ENCODE data around the gene HBE1.
"Not testable (repeated sequence)": the region's sequence is repeated elsewhere in the genome, so short reads cannot be mapped to it uniquely, and the experiment has no call there.

HBE1 gene

GRCh38 chr11:5269715-5270147 is at the start of gene HBE1:
Gene HBE1 (minus strand): TSS chr11:5269945. CDS start chr11:5269890, 55 bp downstream.
- no peaks in the 10 kb centered on the region for H3K4me1 Mint-ChIP-seq (ENCODE audit: low read depth)
- no peaks in the 10 kb centered on the region for H3K36me3 Mint-ChIP-seq (ENCODE audit: low read depth)
- no peak for DNase-seq
- H3K4me3 Mint-ChIP-seq, result no peak within 1 kb of the TSS
- H3K27ac Mint-ChIP-seq, result no peak within 1 kb of the TSS
- H3K27me3 Mint-ChIP-seq, result peaks cover 5% of the 10 kb centered on the region
- no peaks in the 10 kb centered on the region for H3K9me3 Mint-ChIP-seq

- Mint-ChIP-seq H3K36me3 (ENCODE audit: low read depth) (no peaks in the 10 kb centered on the region), H3K27me3 (no peaks in the 10 kb centered on the region), H3K27ac (no peak overlapping the region), H3K9me3 (no peaks in the 10 kb centered on the region), H3K4me1 (ENCODE audit: low read depth) (no peaks in the 10 kb centered on the region), H3K4me3 (no peak overlapping the region)
- no peak for DNase-seq
These were observed 47.5 kb upstream of the HBE1 start for GRCh38 chr11:5317292-5317691.

DNA sequence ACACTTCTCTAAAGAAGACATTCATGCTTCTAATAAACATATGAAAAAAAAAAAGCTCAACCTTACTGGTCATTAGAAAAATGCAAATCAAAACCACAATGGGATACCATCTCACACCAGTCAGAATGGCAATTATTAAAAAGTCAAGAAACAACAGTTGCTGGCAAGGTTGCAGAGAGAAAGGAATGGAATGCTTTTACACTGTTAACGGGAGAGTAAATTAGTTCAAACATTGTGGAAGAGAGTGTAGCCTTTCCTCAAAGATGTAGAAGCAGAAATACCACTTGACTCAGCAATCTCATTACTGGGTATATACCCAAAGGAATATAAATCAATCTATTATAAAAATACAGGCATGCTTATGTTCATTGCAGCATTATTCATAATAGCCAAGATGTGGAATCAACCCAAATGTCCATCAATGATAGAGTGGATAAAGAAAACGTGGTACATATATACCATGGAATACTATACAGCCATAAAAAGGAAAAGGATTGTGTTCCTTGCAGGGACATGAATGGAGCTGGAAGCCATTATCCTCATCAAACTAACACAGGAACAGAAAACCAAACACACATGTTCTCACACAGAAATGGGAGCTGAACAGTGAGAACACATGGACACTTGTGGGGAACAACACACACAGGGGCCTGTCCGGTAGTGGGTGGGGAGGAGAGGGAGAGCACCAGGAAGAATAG is 43.7 kb upstream of the HBE1 start:
- not testable (repeated sequence) for H3K4me3 Mint-ChIP-seq; H3K27ac Mint-ChIP-seq; DNase-seq; H3K36me3 Mint-ChIP-seq (ENCODE audit: low read depth); H3K9me3 Mint-ChIP-seq; H3K4me1 Mint-ChIP-seq (ENCODE audit: low read depth); H3K27me3 Mint-ChIP-seq

DNA sequence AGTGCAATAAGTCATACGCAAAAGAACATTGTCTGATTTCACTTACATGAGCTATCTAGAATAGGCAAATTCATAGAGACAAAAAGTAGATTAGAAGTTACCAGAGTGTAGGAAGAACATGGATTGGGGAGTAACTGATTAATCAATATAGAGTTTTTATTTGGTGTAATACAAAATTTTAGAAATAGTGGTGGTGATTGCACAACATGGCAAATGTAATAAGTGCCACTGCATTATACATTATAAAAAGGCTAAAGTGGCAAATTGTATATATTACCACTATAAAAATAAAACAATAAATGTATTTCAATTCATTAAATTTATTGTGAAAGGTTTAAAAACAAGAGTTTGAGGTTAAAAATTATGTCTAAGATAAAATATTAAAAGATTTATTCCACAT is 40.7 kb upstream of the HBE1 start:
- Mint-ChIP-seq H3K4me3 (no peak overlapping the region), H3K4me1 (ENCODE audit: low read depth) (no peaks in the 10 kb centered on the region), H3K27me3 (peaks cover 3% of the 10 kb centered on the region), H3K27ac (no peak overlapping the region), H3K36me3 (ENCODE audit: low read depth) (no peaks in the 10 kb centered on the region), H3K9me3 (no peaks in the 10 kb centered on the region)
- no peak for DNase-seq

- Mint-ChIP-seq H3K36me3 (ENCODE audit: low read depth) (no peaks in the 10 kb centered on the region), H3K27ac (no peak overlapping the region), H3K27me3 (peaks cover 3% of the 10 kb centered on the region), H3K9me3 (no peaks in the 10 kb centered on the region), H3K4me1 (ENCODE audit: low read depth) (no peaks in the 10 kb centered on the region), H3K4me3 (no peak overlapping the region)
- no peak for DNase-seq
These were observed 37.7 kb upstream of the HBE1 start for GRCh38 chr11:5307256-5308019.

GRCh38 chr11:5304046-5304445 is 34.3 kb upstream of the HBE1 start:
- DNase-seq, result no peak
- H3K4me1 Mint-ChIP-seq (ENCODE audit: low read depth), result no peaks in the 10 kb centered on the region
- H3K36me3 Mint-ChIP-seq (ENCODE audit: low read depth), result no peaks in the 10 kb centered on the region
- no peaks in the 10 kb centered on the region for H3K9me3 Mint-ChIP-seq
- H3K27ac Mint-ChIP-seq, result no peak overlapping the region
- H3K4me3 Mint-ChIP-seq, result no peak overlapping the region
- peaks cover 3% of the 10 kb centered on the region for H3K27me3 Mint-ChIP-seq

- no peaks in the 10 kb centered on the region for H3K36me3 Mint-ChIP-seq (ENCODE audit: low read depth)
- H3K27ac Mint-ChIP-seq, result no peak overlapping the region
- no peaks in the 10 kb centered on the region for H3K4me1 Mint-ChIP-seq (ENCODE audit: low read depth)
- no peak overlapping the region for H3K4me3 Mint-ChIP-seq
- peaks cover 3% of the 10 kb centered on the region for H3K27me3 Mint-ChIP-seq
- H3K9me3 Mint-ChIP-seq, result no peaks in the 10 kb centered on the region
- no peak for DNase-seq
These were observed 33.9 kb upstream of the HBE1 start for GRCh38 chr11:5303626-5304025.

- no peaks in the 10 kb centered on the region for H3K9me3 Mint-ChIP-seq
- H3K27me3 Mint-ChIP-seq, result peaks cover 10% of the 10 kb centered on the region
- H3K4me1 Mint-ChIP-seq (ENCODE audit: low read depth), result no peaks in the 10 kb centered on the region
- H3K36me3 Mint-ChIP-seq (ENCODE audit: low read depth), result no peaks in the 10 kb centered on the region
- no peak within 1 kb of the TSS for H3K4me3 Mint-ChIP-seq
- no peak within 1 kb of the TSS for H3K27ac Mint-ChIP-seq
- no peak for DNase-seq
These were observed 32.1 kb upstream of the HBE1 start, which contains the start of gene OR51B4 for GRCh38 chr11:5301846-5302245. Gene OR51B4 (minus strand): TSS chr11:5301946. CDS start chr11:5301946, 0 bp downstream.

- Mint-ChIP-seq H3K36me3 (ENCODE audit: low read depth) (no peaks in the 10 kb centered on the region), H3K4me1 (ENCODE audit: low read depth) (no peaks in the 10 kb centered on the region)
- no peak for DNase-seq
These were observed 30.5 kb upstream of the HBE1 start for GRCh38 chr11:5300251-5300650.

GRCh38 chr11:5298451-5298850 is 28.7 kb upstream of the HBE1 start:
- Mint-ChIP-seq H3K36me3 (ENCODE audit: low read depth) (no peaks in the 10 kb centered on the region), H3K9me3 (no peaks in the 10 kb centered on the region), H3K27ac (no peak overlapping the region), H3K27me3 (peaks cover 10% of the 10 kb centered on the region), H3K4me1 (ENCODE audit: low read depth) (no peaks in the 10 kb centered on the region), H3K4me3 (no peak overlapping the region)
- no peak for DNase-seq

More at GRCh38 chr11:5300251-5300650, 30.5 kb upstream of the HBE1 start:
- Mint-ChIP-seq H3K27me3 (peaks cover 10% of the 10 kb centered on the region), H3K4me3 (no peak overlapping the region), H3K27ac (no peak overlapping the region), H3K9me3 (no peaks in the 10 kb centered on the region)

GRCh38 chr11:5297721-5298323 is 28.1 kb upstream of the HBE1 start:
- no peaks in the 10 kb centered on the region for H3K36me3 Mint-ChIP-seq (ENCODE audit: low read depth)
- no peaks in the 10 kb centered on the region for H3K9me3 Mint-ChIP-seq
- peaks cover 10% of the 10 kb centered on the region for H3K27me3 Mint-ChIP-seq
- H3K4me3 Mint-ChIP-seq, result no peak overlapping the region
- H3K27ac Mint-ChIP-seq, result no peak overlapping the region
- DNase-seq, result no peak
- no peaks in the 10 kb centered on the region for H3K4me1 Mint-ChIP-seq (ENCODE audit: low read depth)

DNA sequence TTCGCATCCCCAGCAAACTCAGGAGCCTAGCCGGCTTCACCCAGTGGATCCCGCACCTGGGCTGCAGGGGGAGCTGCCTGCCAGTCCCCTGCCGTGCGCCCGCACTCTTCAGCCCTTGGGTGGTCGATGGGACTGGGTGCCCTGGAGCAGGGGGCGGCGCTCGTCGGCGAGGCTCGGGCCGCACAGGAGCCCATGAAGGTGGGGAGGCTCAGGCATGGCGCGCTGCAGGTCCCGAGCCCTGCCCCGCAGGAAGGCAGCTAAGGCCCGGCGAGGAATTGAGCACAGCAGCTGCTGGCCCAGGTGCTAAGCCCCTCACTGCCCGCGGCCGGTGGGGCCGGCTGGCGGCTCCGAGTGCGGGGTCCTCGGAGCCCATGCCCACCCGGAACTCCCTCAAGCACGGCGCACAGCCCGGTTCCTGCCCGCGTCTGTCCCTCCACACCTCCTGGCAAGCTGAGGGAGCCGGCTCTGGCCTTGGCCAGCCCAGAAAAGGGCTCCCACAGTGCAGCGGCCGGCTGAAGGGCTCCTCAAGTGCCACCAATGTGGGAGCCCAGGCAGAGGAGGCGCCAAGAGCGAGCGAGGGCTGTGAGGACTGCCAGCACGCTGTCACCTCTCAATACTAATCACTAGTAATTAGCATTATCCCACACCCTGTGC is 24.7 kb upstream of the HBE1 start:
- not testable (repeated sequence) for H3K4me3 Mint-ChIP-seq; DNase-seq; H3K4me1 Mint-ChIP-seq (ENCODE audit: low read depth); H3K9me3 Mint-ChIP-seq; H3K36me3 Mint-ChIP-seq (ENCODE audit: low read depth); H3K27me3 Mint-ChIP-seq; H3K27ac Mint-ChIP-seq

- DNase-seq, result no peak
- no peaks in the 10 kb centered on the region for H3K36me3 Mint-ChIP-seq (ENCODE audit: low read depth)
- peaks cover 10% of the 10 kb centered on the region for H3K27me3 Mint-ChIP-seq
- H3K4me1 Mint-ChIP-seq (ENCODE audit: low read depth), result no peaks in the 10 kb centered on the region
- no peaks in the 10 kb centered on the region for H3K9me3 Mint-ChIP-seq
- H3K27ac Mint-ChIP-seq, result no peak overlapping the region
- H3K4me3 Mint-ChIP-seq, result no peak overlapping the region
These were observed 23.3 kb upstream of the HBE1 start for GRCh38 chr11:5293028-5293427.

DNA sequence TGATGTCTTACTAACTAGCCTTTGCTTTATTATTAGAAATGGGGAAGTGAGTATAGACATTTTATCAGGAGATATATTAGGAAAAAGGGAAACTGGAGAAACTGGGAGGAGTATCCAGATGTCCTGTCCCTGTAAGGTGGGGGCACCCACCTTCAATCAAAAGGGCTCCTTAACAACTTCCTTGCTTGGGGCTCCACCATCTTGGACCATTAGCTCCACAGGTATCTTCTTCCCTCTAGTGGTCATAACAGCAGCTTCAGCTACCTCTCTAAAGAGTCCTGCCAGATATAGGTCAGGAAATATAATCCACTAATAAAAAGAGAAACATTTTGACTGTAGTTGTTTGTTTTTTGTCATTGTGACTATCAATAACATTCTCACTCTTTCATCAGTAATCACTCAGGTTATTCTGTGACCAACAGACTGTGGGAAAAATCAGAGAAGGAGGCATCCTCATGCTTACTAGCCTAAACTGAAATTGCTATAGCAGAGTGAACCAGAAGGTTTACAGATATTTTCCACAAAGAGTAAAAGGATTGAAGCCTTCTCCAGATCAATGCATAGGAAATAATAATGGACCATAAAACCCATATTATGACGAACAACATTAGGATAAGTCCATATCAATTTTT is 21.6 kb upstream of the HBE1 start:
- no peaks in the 10 kb centered on the region for H3K4me1 Mint-ChIP-seq (ENCODE audit: low read depth)
- H3K9me3 Mint-ChIP-seq, result no peaks in the 10 kb centered on the region
- H3K27me3 Mint-ChIP-seq, result no peaks in the 10 kb centered on the region
- DNase-seq, result no peak
- no peak overlapping the region for H3K27ac Mint-ChIP-seq
- no peaks in the 10 kb centered on the region for H3K36me3 Mint-ChIP-seq (ENCODE audit: low read depth)
- no peak overlapping the region for H3K4me3 Mint-ChIP-seq

Data from activated T-cell treated with anti-CD3 and anti-CD28 coated beads, Interleukin-2, amount 50 U/mL, for 24 hours (primary cell).